ENCODE data around the gene CRNKL1.

CRNKL1 gene

DNA sequence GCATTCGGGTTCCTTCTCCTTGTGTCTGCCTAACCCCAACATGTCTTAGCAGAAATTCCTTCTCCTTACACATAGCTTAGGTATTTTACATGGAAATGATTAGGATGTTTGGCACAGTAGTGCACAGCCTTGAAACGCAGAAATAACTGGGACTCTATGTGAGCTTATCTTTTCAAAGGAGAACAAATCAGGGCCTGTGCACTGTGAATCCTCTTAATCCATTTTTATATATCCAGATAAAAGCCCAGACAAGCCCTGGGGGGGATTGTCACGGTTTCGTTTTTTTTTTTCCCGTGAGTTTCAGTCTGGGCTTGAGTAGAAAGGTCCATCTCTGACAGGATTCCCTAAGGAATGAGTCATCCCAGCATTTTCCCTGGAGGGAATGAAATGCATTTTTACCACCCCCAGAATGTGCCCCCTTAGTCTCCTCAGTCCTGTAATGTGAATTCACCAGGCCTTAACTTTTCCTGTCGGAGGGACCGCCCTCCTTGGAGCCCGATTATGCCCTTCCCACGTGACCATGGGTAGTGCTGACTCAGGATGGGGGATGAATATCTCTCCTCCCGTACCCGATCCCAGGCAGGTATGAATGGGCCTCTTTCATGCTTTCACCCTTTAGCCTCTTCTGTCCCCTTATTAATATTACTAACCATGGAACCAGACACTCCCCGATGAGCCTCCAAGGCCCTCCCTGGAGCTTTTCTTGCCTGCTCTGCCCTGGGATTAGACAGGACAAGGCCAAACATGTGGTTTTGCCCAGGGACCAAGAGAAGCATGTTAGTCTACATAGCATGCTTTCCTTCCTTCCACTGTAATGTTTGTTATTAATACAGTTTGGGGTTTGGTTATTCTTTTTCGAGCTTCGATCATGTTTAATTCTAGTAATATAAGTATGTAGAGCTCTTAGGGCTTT lies 59.0 kb downstream of the CRNKL1 start:
- Histone ChIP-seq H3K27ac (ENCODE audit: low read depth, low read length, poor library complexity, severe bottlenecking) (no peak overlapping the region), H3K4me3 (ENCODE audit: low read depth, low read length, poor library complexity, severe bottlenecking) (no peak overlapping the region), H2AFZ (ENCODE audit: low read length) (no peak overlapping the region), H3K36me3 (ENCODE audit: insufficient read depth, low read length) (no peaks in the 10 kb centered on the region), H3K4me1 (ENCODE audit: insufficient read depth, low read length, severe bottlenecking) (no peaks in the 10 kb centered on the region), H3F3A (ENCODE audit: insufficient read depth, low read length) (no peaks in the 10 kb centered on the region), H4K20me1 (ENCODE audit: insufficient read depth, low read length) (no peaks in the 10 kb centered on the region), H3K4me2 (ENCODE audit: low read length) (no peak overlapping the region), H3K79me2 (ENCODE audit: insufficient read depth, low read length) (no peaks in the 10 kb centered on the region), H3K27me3 (ENCODE audit: insufficient read depth, low read length) (no peaks in the 10 kb centered on the region), H3K9me3 (ENCODE audit: low read length) (no peaks in the 10 kb centered on the region), H3K9me2 (ENCODE audit: low read depth, low read length) (no peaks in the 10 kb centered on the region), H3K9ac (ENCODE audit: low read length) (no peak overlapping the region)
- no peak for TF ChIP-seq EZH2 (IDR thresholded peaks at IDR 0.05; ENCODE audit: borderline replicate concordance, low read length)
- TF ChIP-seq, protein P1, sequence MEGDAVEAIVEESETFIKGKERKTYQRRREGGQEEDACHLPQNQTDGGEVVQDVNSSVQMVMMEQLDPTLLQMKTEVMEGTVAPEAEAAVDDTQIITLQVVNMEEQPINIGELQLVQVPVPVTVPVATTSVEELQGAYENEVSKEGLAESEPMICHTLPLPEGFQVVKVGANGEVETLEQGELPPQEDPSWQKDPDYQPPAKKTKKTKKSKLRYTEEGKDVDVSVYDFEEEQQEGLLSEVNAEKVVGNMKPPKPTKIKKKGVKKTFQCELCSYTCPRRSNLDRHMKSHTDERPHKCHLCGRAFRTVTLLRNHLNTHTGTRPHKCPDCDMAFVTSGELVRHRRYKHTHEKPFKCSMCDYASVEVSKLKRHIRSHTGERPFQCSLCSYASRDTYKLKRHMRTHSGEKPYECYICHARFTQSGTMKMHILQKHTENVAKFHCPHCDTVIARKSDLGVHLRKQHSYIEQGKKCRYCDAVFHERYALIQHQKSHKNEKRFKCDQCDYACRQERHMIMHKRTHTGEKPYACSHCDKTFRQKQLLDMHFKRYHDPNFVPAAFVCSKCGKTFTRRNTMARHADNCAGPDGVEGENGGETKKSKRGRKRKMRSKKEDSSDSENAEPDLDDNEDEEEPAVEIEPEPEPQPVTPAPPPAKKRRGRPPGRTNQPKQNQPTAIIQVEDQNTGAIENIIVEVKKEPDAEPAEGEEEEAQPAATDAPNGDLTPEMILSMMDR (IDR thresholded peaks at IDR 0.05; ENCODE audit: low read length): no peak

DNA sequence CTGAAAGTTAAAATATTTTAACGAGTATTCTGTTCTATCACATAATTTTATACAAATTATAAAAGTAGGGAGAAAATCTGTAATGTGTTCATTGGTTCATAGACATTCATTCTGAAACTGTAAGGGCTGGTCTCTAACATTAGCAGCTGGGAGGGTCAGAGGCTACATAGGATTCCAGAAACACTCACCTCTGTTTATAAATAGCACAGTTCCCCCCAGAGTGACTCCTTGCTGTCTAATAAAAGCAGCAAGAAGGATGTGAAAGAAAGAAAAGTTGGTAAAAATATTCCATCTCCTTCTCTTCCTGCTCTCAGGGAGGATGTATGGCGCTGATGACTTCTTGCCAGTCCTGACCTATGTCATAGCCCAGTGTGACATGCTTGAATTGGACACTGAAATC lies 60.4 kb downstream of the CRNKL1 start:
- Histone ChIP-seq H4K20me1 (ENCODE audit: insufficient read depth, low read length) (no peaks in the 10 kb centered on the region), H3K9me3 (ENCODE audit: low read length) (no peaks in the 10 kb centered on the region), H3K4me1 (ENCODE audit: insufficient read depth, low read length, severe bottlenecking) (no peaks in the 10 kb centered on the region), H2AFZ (ENCODE audit: low read length) (no peak overlapping the region), H3F3A (ENCODE audit: insufficient read depth, low read length) (no peaks in the 10 kb centered on the region), H3K9me2 (ENCODE audit: low read depth, low read length) (no peaks in the 10 kb centered on the region), H3K79me2 (ENCODE audit: insufficient read depth, low read length) (no peaks in the 10 kb centered on the region), H3K27ac (ENCODE audit: low read depth, low read length, poor library complexity, severe bottlenecking) (no peak overlapping the region), H3K27me3 (ENCODE audit: insufficient read depth, low read length) (no peaks in the 10 kb centered on the region), H3K9ac (ENCODE audit: low read length) (no peak overlapping the region), H3K4me2 (ENCODE audit: low read length) (no peak overlapping the region), H3K36me3 (ENCODE audit: insufficient read depth, low read length) (no peaks in the 10 kb centered on the region), H3K4me3 (ENCODE audit: low read depth, low read length, poor library complexity, severe bottlenecking) (no peak overlapping the region)
- TF ChIP-seq, protein P1 (IDR thresholded peaks at IDR 0.05; ENCODE audit: low read length): no peak
- TF ChIP-seq EZH2 (IDR thresholded peaks at IDR 0.05; ENCODE audit: borderline replicate concordance, low read length): no peak

DNA sequence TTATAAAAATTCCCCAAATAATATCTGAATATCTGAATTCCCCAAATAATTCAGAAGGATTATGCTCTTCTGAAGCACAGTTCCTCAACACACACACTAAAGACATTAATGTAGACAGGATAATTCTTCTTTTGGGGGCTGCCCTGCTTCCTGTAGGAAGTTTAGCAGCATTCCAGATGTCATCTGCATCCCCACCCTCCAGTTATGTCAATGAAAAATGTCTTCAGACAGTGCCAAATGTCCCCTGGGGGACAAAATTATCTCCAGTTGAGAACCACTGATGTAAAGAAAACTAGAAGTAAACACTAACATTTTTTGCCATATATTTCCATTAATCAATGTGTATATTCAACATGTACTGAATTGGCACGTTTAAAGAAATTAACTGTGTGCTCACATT lies 61.0 kb downstream of the CRNKL1 start:
- Histone ChIP-seq H3K27ac (ENCODE audit: low read depth, low read length, poor library complexity, severe bottlenecking) (no peak overlapping the region), H3K4me3 (ENCODE audit: low read depth, low read length, poor library complexity, severe bottlenecking) (no peak overlapping the region), H3K79me2 (ENCODE audit: insufficient read depth, low read length) (no peaks in the 10 kb centered on the region), H3K4me1 (ENCODE audit: insufficient read depth, low read length, severe bottlenecking) (no peaks in the 10 kb centered on the region), H3K27me3 (ENCODE audit: insufficient read depth, low read length) (no peaks in the 10 kb centered on the region), H3K9me2 (ENCODE audit: low read depth, low read length) (no peaks in the 10 kb centered on the region), H3K4me2 (ENCODE audit: low read length) (no peak overlapping the region), H3K36me3 (ENCODE audit: insufficient read depth, low read length) (no peaks in the 10 kb centered on the region), H2AFZ (ENCODE audit: low read length) (no peak overlapping the region), H3F3A (ENCODE audit: insufficient read depth, low read length) (no peaks in the 10 kb centered on the region), H3K9ac (ENCODE audit: low read length) (no peak overlapping the region), H4K20me1 (ENCODE audit: insufficient read depth, low read length) (no peaks in the 10 kb centered on the region), H3K9me3 (ENCODE audit: low read length) (no peaks in the 10 kb centered on the region)
- TF ChIP-seq, protein P1 (IDR thresholded peaks at IDR 0.05; ENCODE audit: low read length): no peak
- TF ChIP-seq EZH2 (IDR thresholded peaks at IDR 0.05; ENCODE audit: borderline replicate concordance, low read length): no peak

Data from OCI-LY1 (cell line).